Measurements from ENCODE around the gene CERS6. TPM values are rescaled to one million over a fixed set of nuclear protein-coding genes. Genes with fewer than 3 reads are reported as not detected.

Gene CERS6
- polyA plus RNA-seq, 1 donor from 2014 or later: 59.3 TPM

GRCh38 chr2:168804214-168804613 is 348.1 kb downstream of the CERS6 start:
- Histone ChIP-seq H3K4me3 (ENCODE audit: low read length) (no peak overlapping the region), H3K79me2 (replicated peaks; ENCODE audit: insufficient read depth, low read length) (no peaks in the 10 kb centered on the region), H3K36me3 (ENCODE audit: insufficient read depth, low read length) (no peaks in the 10 kb centered on the region), H3K27ac (ENCODE audit: low read length) (no peak overlapping the region), H3K27me3 (ENCODE audit: insufficient read depth, low read depth, low read length) (no peaks in the 10 kb centered on the region), H3K9me2 (ENCODE audit: insufficient read depth, low read length) (no peaks in the 10 kb centered on the region), H3K4me2 (ENCODE audit: low read length) (no peak overlapping the region), H3K9me3 (ENCODE audit: low read length) (no peaks in the 10 kb centered on the region), H3F3A (ENCODE audit: insufficient read depth, low read length, poor library complexity, severe bottlenecking) (no peaks in the 10 kb centered on the region), H3K9ac (ENCODE audit: low read length) (no peak overlapping the region), H4K20me1 (ENCODE audit: insufficient read depth) (no peaks in the 10 kb centered on the region), H2AFZ (ENCODE audit: low read depth, low read length) (no peak overlapping the region)
- TF ChIP-seq EP300 (conservative IDR thresholded peaks at IDR 0.05; ENCODE audit: poor library complexity, severe bottlenecking) (no peak), TAF1 (IDR thresholded peaks at IDR 0.05; ENCODE audit: low read depth) (no peak), POLR2AphosphoS5 (IDR thresholded peaks at IDR 0.05) (no peak), CTCF (IDR thresholded peaks at IDR 0.05; ENCODE audit: poor library complexity, severe bottlenecking) (no peak), EZH2 (IDR thresholded peaks at IDR 0.05; ENCODE audit: borderline replicate concordance, insufficient read depth, low read length, poor library complexity, severe bottlenecking) (no peak), SMC3 (conservative IDR thresholded peaks at IDR 0.05; ENCODE audit: poor library complexity) (no peak), REST (IDR thresholded peaks at IDR 0.05; ENCODE audit: borderline replicate concordance) (no peak), MXI1 (conservative IDR thresholded peaks at IDR 0.05; ENCODE audit: poor library complexity, severe bottlenecking) (no peak), RAD21 (conservative IDR thresholded peaks at IDR 0.05) (no peak)

GRCh38 chr2:168805615-168806014 is 349.5 kb downstream of the CERS6 start:
- H3K36me3 ChIP-seq (ENCODE audit: insufficient read depth, low read length): no peaks in the 10 kb centered on the region
- H3K79me2 ChIP-seq (replicated peaks; ENCODE audit: insufficient read depth, low read length): no peaks in the 10 kb centered on the region
- no peaks in the 10 kb centered on the region for H3F3A ChIP-seq (ENCODE audit: insufficient read depth, low read length, poor library complexity, severe bottlenecking)
- H2AFZ ChIP-seq (ENCODE audit: low read depth, low read length): no peak overlapping the region
- H4K20me1 ChIP-seq (ENCODE audit: insufficient read depth): no peaks in the 10 kb centered on the region
- no peak overlapping the region for H3K4me2 ChIP-seq (ENCODE audit: low read length)
- H3K4me3 ChIP-seq (ENCODE audit: low read length): no peak overlapping the region
- H3K9ac ChIP-seq (ENCODE audit: low read length): no peak overlapping the region
- no peaks in the 10 kb centered on the region for H3K9me2 ChIP-seq (ENCODE audit: insufficient read depth, low read length)
- TF ChIP-seq REST (IDR thresholded peaks at IDR 0.05; ENCODE audit: borderline replicate concordance) (no peak), MXI1 (conservative IDR thresholded peaks at IDR 0.05; ENCODE audit: poor library complexity, severe bottlenecking) (no peak), CTCF (IDR thresholded peaks at IDR 0.05; ENCODE audit: poor library complexity, severe bottlenecking) (no peak), EP300 (conservative IDR thresholded peaks at IDR 0.05; ENCODE audit: poor library complexity, severe bottlenecking) (no peak), POLR2AphosphoS5 (IDR thresholded peaks at IDR 0.05) (no peak), SMC3 (conservative IDR thresholded peaks at IDR 0.05; ENCODE audit: poor library complexity) (no peak), EZH2 (IDR thresholded peaks at IDR 0.05; ENCODE audit: borderline replicate concordance, insufficient read depth, low read length, poor library complexity, severe bottlenecking) (no peak)
- no peak overlapping the region for H3K27ac ChIP-seq (ENCODE audit: low read length)
- H3K27me3 ChIP-seq (ENCODE audit: insufficient read depth, low read depth, low read length): no peaks in the 10 kb centered on the region
- no peaks in the 10 kb centered on the region for H3K9me3 ChIP-seq (ENCODE audit: low read length)
